NCI-H2081 (cell line): Measurements from ENCODE around the gene PMEPA1.
A peak's percentile ranks its signal among the peaks of the same experiment; 100 is the strongest.

Experiments
- DNase-seq, 2 experiments: peaks; one replicate each; lab custom pipeline; 2025; lab: John Stamatoyannopoulos, UW

The PMEPA1 gene, protein sequence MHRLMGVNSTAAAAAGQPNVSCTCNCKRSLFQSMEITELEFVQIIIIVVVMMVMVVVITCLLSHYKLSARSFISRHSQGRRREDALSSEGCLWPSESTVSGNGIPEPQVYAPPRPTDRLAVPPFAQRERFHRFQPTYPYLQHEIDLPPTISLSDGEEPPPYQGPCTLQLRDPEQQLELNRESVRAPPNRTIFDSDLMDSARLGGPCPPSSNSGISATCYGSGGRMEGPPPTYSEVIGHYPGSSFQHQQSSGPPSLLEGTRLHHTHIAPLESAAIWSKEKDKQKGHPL

DNA sequence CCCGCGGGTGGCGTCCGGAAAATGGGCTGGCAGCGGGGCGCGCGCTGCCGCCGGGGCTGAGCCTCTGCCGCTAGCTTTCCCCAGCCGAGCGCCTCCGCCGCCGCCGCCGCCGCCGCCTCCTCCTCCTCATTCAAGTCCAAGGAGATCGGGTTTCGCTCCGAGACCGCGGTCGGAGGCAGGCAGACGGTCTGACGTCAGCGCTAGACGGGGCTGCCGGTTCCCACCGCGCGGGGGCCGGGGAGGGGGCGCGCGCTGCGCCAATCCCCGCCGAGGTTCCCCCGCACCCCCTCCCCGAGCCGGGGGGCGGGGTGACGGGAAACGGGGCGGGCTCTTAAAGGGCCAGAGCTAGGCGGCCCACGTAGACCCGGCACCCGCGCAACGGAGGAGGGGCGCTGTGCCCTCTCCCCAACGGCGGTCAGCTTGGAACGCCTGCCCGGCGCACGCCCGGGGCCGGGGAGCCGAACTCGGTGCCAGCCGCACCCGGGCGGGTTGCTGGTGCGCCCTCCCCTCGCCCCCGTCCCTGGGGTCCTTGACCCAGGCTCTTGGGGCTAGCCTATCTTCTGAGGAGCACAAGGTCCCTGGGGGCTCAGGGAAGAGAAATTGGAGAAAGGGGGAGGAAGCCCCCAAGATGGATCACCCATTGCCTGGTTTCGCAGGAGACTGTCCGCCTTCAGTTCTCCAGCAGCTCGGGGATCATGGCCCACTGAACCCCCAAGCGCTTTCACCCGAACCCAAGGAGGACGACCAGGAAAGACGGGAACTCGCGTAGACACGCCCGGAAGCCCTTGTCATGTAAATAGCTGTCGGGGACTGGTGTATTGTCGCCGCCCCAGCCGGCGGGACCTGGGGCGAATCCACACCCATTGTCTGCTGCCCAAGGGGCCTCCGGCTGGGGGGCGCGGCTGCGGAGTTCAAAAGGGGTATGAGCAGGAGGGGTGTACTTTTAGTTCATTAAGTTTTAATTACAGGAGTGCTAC is at the start of gene PMEPA1:
Gene PMEPA1 (minus strand): TSS at position 193 of the 977 bp plus-strand sequence. CDS start 433 bp downstream, outside the sequence.
- peak; percentile 91 to 93 for DNase-seq

DNA sequence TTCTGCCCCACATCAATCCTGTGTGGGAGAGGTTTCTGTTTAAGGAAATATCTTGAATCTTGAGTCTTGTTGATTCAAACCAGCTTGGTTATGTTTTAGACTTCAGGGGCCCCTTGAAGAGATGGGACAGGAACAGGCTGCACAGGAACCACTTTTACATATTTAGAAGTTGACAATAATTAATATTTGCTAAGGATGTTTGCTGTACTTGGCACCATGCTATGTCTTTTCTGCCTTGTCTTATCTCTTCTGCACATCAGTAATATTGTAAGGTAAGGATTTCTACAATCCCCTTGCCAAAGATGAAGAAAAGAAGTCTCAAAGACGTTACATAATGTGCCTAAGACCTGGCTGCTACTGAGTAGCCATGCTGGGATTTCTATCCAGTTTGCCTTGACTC is 48.0 kb upstream of the PMEPA1 start:
- DNase-seq, result no peak

DNA sequence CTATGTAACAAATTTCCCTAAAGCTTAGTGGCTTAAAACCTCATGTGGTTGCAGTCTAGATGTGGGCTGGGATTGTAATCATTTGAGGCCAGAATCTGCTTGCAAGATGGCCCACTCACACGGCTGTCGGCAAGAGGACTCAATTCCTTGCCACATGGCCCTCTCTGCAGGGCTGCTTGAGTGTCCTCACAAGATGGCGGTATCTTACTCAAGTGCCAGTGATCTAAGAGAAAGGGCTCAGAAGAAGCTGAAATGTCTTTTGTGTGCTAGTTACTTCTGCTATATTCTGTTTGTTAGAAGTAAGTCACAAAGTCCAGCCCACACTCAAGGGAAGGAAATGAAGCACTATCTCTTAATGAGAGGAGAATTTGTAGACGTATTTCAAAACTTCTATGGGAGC is 47.1 kb upstream of the PMEPA1 start:
- no peak for DNase-seq

DNA sequence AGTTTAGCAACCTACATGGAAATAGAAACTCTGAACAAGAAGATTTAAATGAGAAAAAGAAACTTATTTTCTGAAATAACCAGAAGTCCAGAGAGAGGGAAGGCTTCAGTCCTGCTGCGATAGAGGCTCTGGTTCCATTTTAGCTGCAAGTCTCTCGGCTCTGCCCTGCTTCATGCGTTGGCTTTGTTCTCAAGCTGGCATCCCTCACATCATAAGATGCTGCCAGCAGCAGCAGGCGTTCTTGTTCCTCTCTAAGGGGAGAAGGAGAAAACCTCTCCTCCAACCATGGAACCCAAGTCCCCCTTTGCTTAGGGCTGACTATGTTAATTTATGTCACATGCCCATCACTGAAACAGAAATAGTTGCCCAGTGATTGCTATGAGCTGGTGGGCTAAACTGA is 46.4 kb upstream of the PMEPA1 start:
- DNase-seq, result no peak

DNA sequence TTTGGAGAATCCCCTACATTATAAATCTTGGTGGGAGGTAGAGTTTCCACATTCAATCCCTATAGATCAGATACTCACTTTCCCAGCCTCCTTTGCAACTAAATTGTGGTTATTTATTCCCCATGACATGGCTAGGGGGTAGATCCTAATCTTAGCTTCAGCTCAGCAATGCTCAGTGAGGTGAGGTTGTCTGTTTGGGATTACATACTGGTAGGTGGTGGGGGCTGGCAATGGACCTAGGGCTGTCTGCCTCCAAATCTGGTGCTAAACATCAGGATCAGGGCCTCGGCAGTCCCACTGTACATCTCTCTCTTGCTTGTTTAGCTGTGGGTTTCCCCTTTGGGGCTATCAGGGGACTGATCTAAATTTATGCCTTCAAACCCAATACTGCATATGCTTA is 45.8 kb upstream of the PMEPA1 start:
- DNase-seq, result no peak

DNA sequence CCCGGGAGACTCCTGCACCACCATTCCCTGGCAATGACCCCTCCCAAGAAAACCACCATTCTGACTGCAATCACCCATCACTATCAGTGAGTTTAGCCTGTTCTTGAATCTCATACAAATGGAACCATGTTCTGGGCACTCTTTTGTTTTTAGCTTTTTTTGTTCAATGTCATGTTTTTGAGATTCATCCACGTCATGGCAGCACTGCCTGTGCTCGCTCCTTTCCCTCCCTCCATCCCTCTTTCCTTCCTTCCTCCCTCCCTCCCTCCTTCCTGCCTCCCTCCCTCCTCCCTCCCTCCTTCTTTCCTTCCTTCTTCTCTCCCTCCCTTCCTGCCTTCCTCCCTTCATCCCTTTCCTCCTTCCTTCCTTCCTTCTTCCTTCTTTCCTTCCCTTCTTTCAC is 44.4 kb upstream of the PMEPA1 start:
- DNase-seq, result no peak

DNA sequence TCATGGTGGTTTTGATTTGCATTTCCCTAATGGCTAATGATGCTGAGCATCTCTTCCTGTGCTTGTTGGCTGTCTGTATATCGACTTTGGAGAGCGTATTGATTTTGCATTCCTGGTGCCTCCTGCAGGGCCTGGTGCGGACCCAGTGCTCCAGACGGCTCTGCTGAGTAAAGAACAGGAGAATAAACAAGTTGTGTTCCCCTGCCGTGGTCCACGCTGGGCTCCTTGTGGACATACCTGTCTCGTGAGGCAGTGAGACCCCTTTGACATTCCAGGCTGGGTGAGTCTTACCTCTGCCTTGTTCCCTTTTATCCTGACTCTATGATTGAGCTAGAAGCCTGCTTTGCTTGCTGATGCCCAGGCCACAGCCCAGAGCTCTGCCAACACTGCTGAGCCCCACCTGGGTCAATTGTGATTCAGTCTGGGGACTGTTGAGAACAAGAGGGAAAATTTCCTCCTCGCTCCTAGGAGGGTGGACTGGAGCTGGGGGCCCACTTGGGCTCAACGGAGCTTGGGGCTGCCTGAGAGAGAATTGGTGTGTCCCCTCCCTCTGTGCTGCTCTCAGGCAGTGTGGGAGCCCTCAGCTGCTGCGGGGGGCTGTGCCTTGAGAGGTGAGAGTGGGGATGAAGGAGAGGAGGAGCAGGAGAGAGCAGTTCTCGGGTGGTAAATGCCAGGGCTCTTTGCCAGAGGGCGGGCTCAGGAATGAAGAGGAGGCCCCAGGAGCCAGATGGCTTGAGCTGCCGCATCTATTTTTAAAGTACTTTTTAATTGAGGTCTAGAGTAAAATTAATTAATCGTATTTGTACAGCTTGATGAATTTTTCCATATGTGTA is 43.7 kb upstream of the PMEPA1 start:
- no peak for DNase-seq

DNA sequence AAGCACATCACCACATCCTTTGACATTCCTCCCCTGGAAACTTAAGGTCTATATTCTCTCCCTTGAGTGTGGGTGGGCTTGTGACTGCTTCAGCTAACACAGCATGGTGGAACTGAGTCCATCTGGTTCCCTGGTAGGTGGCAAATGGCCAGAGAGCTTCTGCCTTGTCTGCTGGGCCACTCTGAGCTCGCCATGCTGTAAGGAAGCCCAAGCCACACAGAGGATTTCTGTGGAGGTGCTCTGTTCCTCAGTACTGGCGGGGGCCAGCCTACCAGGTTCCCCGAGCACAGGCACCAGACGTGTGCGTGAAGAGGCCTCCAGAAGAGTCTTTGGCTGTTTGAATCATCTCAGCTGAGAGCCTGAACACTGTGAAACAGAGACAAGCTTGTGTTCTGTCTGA is 41.6 kb upstream of the PMEPA1 start:
- no peak for DNase-seq

DNA sequence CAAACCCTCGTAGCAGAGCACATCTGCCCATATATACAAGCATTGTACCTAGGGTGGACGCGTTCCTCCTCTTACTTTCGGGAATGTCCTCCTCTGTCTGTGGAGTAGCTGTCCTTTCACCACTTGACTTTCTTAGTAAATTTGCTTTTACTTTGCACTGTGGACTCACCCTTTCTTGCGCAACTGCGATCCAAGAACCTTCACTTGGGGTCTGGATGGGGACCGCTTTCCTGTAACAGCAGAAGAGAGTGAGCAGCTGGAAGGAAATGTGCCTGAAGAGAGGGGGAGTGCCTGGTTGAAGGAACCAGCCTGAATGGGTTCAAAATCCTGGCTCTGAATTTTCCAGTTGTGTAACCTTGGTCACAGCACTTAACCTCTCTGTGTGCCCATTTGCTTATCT is 40.1 kb upstream of the PMEPA1 start:
- DNase-seq, result no peak

DNA sequence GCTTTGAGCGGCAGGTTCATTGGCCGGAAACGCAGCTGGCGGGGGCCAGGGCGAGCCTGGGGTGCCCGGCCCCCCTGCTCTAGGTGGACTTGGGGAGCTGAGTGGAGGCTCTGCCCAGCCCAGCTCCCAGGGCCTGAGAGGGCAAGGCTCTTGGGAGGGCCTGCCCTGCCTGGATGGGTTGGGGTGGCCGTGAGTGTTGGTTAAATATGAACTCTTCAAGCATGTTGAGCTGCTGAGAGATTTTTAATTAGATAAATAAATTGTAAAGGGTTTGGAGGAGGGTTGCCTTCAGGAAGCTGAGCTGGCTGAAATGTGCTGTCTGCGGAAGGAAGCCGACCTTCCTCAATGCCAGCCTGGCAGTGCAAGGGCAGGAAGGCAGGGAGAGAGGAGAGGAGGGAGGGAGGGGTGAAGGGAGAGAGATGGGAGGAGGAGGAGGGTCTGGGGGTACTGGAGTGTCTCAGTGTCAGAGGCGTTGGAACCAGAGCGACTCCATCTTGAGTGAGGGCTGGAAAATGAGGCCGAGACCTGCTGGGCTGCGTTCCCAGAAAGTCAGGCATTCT is 39.4 kb upstream of the PMEPA1 start:
- no peak for DNase-seq

DNA sequence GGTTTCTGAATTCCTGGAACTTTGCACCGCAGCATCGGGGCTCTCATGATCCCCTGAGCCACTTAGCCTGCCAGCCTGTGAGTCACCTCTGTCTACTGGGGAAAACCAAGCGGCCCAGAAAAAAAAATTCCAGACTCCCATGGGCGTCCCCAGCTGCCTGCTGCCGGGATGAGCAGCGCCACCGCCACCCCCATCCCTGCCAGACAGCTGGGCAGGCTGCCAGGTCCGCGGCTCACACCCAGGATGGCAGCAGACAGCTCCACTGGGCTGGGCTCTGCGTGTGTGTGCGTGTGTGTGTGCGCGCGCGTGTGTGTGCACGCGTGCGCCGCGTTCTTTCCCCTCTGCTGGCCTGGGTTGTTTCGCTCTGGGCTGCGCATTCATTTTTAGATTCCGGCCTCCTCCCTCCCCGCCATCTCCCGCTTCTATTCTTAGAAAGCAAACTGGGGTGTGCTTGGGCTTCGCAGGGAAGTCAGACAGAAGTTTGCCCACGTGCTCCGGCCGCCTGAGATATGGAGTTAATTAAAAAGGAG is 38.9 kb upstream of the PMEPA1 start:
- DNase-seq, result peak; percentile 73 to 83

DNA sequence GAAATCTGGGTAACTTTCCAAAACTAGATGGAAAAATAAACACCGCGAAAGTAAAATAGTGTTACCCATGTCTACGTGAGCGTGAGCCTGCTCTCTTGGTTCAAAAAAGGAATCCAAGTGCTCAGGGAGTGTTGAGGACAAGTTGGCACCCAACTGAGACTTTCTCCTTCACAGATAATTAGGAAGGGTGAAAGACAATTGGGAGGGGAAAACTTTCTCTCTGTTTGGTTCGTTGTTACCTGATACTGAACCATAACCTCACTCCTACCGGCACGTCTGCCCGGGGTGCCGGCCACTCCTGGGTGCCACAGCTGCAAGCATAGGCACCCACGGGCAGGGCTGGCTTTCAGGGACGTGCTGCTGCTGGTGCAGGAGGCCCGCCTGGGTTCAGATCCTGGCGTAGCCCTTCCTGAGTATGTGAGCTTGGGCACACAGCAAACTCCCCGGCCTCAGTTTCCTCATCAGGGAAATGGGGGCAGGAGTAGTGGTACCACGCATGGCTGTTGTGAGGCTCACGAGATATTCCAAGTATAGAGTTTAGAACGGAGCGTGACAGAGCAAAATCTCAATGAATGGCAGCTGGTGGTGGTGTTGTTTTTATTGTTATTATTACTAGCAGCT is 38.2 kb upstream of the PMEPA1 start:
- no peak for DNase-seq

DNA sequence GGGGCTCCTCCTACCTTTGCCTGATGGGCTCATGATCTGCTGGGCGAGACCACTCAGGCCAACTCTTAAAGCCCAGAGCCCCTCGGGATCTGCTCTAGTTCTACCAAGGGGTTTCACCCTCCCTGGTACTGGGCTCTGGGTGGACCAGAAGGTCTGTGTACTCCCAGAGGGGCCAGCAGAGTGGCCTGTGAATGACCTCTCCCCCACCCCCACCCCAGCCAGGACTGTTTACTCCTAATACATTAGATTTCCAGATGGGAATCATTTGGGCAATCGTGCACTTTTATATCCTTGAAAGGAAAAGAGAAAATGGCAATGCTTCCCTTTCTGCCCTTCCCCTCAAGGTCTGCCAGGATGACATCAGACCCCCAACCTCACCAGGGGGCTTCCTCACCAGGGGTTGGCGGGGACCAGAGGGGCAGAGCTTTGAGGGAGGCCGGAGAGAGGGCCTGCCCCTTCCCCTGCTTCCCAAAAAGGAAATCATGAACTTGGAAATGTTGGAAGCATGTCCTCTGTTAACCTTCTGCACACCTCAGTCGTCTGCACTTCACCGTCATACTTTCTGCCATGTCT is 37.1 kb upstream of the PMEPA1 start:
- no peak for DNase-seq

DNA sequence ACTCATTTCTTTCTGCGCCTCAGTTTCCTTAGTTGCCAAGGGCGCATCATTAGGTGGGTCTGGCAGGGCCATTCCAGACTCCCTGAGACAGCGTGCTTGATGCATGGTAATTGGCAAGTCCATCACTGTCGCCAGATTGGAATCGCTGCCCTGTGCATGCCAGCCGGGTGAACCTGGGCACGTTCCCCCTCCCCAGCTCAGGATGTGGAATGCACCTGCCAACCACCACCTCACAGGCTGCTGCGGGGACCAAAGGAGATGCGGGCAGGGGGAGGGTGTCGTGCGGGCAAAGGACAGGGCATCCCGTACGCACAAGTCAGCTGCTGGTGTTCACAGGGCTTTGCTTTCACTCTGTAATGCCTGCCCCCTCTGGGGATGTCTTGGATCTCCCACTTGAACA is 36.4 kb upstream of the PMEPA1 start:
- DNase-seq, result no peak

DNA sequence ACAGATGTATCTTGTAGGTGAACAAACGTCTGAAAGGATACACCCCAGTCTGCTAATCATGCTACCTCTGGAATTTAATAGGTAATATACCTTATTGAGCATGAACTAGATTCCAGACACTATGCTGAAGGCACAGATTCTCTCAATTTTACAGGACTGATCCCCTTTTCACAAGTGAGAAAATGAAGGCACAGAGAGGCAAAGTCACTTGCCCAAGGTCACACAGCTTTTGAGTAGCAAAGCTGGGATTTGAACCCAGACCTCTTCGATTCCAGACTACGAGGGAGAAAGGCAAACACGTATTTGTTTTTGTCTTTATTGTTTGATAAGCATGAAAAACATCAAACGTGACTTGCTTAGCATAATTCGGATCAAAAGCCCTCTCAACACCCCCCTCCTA is 34.4 kb upstream of the PMEPA1 start:
- no peak for DNase-seq

DNA sequence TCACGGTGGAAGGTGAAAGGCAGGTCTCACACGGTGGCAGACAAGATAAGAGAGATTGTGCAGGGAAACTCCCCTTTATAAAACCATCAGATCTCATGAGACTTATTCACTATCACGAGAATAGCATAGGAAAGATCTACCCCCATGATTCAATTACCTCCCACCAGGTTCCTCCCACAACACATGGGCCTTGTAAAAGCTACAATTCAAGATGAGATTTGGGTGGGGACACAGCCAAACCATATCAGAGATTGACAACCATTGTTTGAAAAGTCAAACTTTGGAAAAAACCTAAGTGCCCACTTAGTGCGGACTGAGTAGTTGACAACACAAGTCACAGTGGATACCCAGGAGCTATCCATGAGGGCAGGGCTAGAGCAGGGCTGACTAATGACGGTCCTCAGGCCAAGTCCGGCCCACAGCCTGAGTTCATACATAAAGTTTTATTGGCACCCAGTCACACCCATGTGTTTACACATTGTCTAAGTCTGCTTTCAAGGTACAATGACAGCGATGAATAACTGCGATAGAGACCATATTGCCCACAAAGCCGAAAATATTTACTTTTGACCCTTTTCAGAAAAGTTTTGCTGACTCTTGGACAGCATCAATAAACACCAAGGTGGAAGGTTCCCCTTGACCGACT is 33.8 kb upstream of the PMEPA1 start:
- no peak for DNase-seq

DNA sequence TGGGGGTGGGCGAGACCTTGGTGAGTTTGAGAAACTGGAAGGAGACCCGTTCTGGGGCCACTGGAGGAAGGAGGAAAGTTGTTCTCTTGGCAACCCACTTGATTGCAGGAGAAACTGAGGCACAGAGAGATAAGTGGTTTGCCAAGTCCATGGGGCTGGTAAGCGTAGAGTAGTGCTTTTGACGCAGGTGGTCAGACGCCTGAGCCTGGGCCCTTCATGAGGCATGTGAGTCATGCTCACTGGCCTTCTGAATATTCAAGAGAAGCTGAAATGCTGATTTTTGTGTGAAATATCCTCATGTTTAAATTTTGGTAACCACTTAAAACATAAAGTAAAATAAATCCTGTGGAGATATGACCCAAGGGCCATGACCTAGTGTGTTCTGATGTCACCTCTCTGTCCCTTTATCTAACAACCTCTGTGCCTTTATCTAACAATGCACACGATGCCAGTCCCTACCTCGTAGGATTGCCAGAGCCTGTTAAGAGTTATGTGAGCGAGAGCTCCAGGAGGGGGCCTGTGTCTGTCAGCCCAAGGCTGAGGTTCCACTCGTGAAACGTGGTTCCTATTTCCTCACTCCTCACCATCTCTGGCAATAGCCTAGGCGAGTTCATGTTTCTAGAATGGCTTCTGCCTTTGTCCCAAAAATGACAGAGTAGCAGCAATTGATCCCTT is 32.8 kb upstream of the PMEPA1 start:
- DNase-seq, result no peak

DNA sequence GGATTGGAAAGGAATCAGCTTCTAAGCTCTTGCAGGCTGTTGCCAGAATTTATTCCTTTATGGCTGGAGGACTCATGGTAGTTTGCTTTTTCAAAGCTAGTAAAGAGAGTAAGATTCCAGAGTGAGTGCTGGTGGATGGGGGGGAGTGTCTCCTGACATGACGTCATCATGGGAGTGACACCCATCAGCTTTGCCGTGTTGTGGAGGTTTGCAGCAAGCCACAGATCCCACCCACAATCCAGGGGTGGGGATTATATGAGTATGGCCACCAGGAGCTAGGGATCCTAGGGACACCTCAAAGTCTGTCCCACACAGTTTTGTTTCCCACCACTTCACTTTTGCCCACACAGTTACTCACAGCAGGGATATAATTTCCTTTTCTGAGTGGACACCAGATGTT is 28.7 kb upstream of the PMEPA1 start:
- no peak for DNase-seq

DNA sequence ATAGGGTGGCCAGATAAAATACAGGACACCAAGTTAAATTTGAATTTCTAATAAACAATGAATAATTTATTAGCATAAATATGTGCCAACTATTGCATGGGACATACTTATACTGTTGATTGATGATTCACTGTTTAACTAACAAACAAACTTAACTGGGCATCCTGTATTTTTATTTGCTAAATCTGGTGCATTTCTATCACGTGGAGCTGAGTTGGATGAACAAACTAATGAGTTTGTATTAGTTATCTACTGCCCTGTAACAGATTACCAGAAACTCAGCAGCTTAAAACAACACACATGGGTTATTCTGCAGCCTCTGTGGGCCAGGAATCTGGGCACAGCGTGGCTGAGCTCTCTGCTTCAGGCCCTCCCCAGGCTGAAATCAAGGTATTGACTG is 28.2 kb upstream of the PMEPA1 start:
- no peak for DNase-seq

DNA sequence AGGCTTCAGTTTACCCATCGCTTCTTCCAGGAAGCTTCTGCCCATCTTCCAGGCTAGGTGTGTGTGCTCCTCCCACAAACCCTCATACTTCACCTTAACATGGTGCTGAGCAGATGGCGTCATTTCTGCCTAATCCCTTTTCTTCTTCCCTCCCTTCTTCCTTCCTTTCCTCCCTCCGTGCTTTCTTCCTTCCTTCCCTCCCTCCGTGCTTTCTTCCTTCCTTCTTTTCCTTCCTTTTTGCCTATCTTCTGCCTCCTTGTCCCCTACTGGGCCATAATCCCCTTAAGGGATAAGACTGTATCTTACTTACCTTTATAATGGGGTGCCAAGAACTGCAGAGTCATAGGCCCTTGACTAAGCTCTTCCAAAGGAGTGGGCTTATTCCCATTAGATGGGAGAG is 27.5 kb upstream of the PMEPA1 start:
- no peak for DNase-seq
